Stimulated activated CD4-positive, alpha-beta T cell treated with anti-CD3 and anti-CD28 coated beads, Interleukin-4, amount 100 ng/mL, for 48 hours (primary cell): Measurements from ENCODE around the gene CIDEC.
A peak's percentile ranks its signal among the peaks of the same experiment; 100 is the strongest.

Source experiments
- DNase-seq, 2 donors: peaks; one replicate each; pipeline ENCODE4 v3.0.0-alpha.2; 2020; ENCODE audit warnings: low read depth in 2 of 2

CIDEC gene, protein sequence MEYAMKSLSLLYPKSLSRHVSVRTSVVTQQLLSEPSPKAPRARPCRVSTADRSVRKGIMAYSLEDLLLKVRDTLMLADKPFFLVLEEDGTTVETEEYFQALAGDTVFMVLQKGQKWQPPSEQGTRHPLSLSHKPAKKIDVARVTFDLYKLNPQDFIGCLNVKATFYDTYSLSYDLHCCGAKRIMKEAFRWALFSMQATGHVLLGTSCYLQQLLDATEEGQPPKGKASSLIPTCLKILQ

DNA sequence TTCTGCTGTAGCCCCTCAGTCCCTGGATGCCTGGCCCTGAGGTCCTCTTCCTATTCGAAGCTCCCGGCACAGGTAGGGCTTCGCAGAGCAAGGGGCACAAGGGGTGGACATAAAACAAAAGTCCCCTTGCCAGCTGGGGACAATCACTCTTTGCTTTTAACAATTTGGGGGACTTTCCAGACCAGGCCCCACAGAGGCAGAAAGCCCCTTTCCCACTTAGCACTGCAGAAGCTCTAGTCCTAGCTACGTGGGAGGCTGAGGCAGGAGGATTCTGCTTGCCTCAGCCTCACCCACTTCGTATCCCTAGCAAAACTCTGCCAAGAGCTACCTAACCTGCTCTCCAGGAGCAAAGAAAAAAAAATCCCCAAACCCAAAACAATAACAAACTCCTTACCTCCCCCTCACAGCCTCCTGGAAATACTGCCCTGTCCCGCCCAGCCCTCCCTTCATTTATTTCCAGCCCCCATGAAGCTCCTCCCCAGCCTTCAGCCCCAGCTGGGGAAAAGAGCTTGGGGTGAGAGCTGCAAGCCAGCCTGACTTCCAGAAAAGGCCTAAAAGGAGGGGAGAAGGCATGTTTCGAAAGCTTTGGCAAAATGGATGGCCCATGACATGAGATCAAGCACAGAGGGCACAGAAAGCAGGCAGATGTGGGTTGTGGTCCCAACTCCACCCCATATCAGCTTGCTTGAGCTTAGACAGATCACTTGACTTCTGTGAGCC is at the start of gene CIDEC:
CIDEC (minus strand) TSS at position 424 of the 720 bp plus-strand sequence. CDS start 1,767 bp downstream, outside the sequence.
- DNase-seq = no peak

GRCh38 chr3:9928158-9928557 is 48.1 kb upstream of the CIDEC start:
- no peak for DNase-seq

DNA sequence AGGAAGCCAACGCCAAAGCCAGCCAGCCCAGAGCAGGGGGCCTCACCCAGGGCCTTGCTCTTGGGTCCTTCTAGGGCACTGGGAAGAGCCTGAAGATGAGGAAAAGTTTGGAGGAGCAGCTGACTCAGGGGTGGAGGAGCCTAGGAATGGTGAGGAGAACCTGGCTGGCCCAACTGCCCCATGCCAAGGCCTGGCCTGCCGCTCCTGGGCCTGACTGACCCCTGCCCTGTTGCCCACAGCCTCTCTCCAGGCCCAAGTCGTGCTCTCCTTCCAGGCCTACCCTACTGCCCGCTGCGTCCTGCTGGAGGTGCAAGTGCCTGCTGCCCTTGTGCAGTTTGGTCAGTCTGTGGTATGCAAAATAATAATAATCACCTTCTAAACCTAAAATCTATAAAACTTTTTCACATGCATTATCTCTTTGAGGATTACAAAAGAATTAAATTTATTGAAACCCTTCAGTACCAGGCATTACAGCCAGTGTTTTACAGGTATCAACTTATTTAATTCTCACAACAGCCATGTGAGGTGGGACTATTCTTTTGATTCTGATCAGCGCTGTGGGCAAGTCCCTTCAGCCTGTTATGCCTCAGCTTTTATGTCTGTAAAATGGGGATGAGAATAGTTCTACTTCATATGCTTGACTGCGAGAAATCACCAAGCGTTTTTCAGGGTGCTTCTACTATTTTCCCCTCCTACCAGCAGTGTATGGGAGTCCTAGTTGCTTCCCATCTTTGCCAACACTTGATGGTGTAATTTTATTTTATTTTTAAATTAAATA is 38.4 kb upstream of the CIDEC start:
- DNase-seq = no peak

- no peak for DNase-seq
Observed at GRCh38 chr3:9917820-9918219, 37.8 kb upstream of the CIDEC start.

GRCh38 chr3:9916734-9917680 is 37.0 kb upstream of the CIDEC start, which contains the start of gene IL17RC:
Gene IL17RC, plus strand, starts transcription at chr3:9917098. Its CDS starts 218 bp downstream, at chr3:9917316.
- DNase-seq = peak in 1 of 2 donors; percentile 31

DNA sequence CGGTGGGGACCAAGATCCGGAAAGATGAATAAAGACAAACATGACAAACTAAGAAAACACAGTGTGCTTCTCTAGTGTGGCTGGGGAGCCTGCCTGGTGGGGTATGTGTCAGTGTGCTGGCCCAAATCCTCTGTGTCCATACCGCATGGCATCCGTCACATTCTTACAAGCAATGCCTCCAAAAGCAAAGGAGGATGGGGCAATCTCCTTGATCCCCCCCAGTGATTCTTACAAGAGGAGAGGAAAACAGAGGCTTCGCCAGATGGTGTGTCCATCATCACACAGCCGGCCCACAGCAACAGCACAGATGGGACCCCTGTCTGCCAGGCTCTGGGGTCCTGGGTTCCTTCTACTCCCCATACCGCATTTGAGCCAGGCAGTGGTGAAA is 36.3 kb upstream of the CIDEC start:
- no peak for DNase-seq

GRCh38 chr3:9915254-9916141 is 35.4 kb upstream of the CIDEC start:
- DNase-seq = peak in 1 of 2 donors; percentile 26

DNA sequence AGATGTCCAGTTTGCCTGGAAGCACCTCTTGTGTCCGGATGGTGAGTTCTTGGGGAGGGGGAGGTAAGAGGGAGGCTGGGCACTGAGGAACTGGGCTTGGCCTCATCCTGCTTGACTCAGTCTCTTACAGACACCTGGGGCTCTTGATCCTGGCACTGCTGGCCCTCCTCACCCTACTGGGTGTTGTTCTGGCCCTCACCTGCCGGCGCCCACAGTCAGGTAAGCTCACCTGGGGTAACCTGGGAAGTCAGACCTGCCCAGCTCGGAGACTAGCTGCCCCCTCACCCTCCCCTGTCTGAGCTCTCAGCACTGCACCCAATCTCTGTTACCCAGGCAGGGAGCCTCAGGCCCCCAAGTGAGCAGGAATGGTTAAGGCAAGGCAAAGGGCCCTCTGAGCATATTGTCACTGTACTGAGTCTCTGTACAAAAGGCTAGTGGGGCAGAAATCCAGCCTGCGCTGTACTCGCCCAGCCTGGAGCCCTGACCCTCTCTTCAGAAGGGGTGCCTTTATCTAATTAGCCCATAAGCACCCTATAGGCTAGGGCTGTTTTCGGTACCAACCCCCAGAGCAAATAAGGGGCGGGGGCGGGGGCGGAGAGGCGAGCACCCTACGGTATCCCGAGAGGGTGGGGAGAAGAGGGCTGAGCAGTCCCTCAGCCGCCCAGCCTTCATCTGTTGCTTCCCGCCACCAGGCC is 34.7 kb upstream of the CIDEC start:
- DNase-seq = no peak

GRCh38 chr3:9914011-9914410 is 34.0 kb upstream of the CIDEC start:
- no peak for DNase-seq

GRCh38 chr3:9913601-9914000 is 33.5 kb upstream of the CIDEC start:
- no peak for DNase-seq

GRCh38 chr3:9912294-9912935 is 32.4 kb upstream of the CIDEC start:
- no peak for DNase-seq

- DNase-seq = no peak
Observed at GRCh38 chr3:9911863-9912262, 31.8 kb upstream of the CIDEC start.

- DNase-seq = no peak
Observed at GRCh38 chr3:9909221-9910013, 29.4 kb upstream of the CIDEC start.

GRCh38 chr3:9908286-9908685 is 28.2 kb upstream of the CIDEC start:
- no peak for DNase-seq

GRCh38 chr3:9906480-9906879 is 26.4 kb upstream of the CIDEC start:
- no peak for DNase-seq

GRCh38 chr3:9903904-9904303 is 23.9 kb upstream of the CIDEC start:
- no peak for DNase-seq

- DNase-seq = no peak
Observed at GRCh38 chr3:9903238-9903624, 23.2 kb upstream of the CIDEC start.
